HEK293T (cell line): ENCODE data around the gene NTN1.

Experiments used
- BHLHE40 ChIP-seq: fragments of 450-650 bp; IDR thresholded peaks from 2 replicates; pipeline ENCODE4 v1.6.1; 2016; ENCODE audit warnings: mild to moderate bottlenecking, moderate library complexity, borderline replicate concordance
- CTBP1 ChIP-seq: fragments of 450-650 bp; IDR thresholded peaks from 2 replicates; pipeline ENCODE4 v1.6.1; 2016; ENCODE audit warnings: borderline replicate concordance
- ELF4 ChIP-seq: fragments of 450-650 bp; IDR thresholded peaks from 2 replicates; pipeline ENCODE4 v1.6.1; 2017; ENCODE audit warnings: antibody characterized with exemption
- FOXA1 ChIP-seq: fragments of 450-650 bp; IDR thresholded peaks from 2 replicates; pipeline ENCODE4 v1.6.1; 2016; ENCODE audit warnings: mild to moderate bottlenecking
- FOXK2 ChIP-seq: fragments of 450-650 bp; IDR thresholded peaks from 2 replicates; pipeline ENCODE4 v1.6.1; 2016; ENCODE audit warnings: mild to moderate bottlenecking
- FOXM1 ChIP-seq: fragments of 450-650 bp; IDR thresholded peaks from 2 replicates; pipeline ENCODE4 v1.6.1; 2017; ENCODE audit warnings: mild to moderate bottlenecking, borderline replicate concordance
- L3MBTL2 ChIP-seq: fragments of 450-650 bp; conservative IDR thresholded peaks from 2 replicates; pipeline ENCODE4 v1.6.1; 2016; ENCODE audit warnings: mild to moderate bottlenecking
- NFRKB ChIP-seq: fragments of 450-650 bp; IDR thresholded peaks from 2 replicates; pipeline ENCODE4 v1.6.1; 2016; ENCODE audit warnings: mild to moderate bottlenecking, moderate library complexity
- PKNOX1 ChIP-seq: fragments of 450-650 bp; IDR thresholded peaks from 2 replicates; pipeline ENCODE4 v1.6.1; 2016
- TARDBP ChIP-seq: fragments of 450-650 bp; IDR thresholded peaks from 2 replicates; pipeline ENCODE4 v1.6.1; 2016

- TF ChIP-seq NFRKB: no peak
- no peak for TF ChIP-seq FOXK2
- no peak for TF ChIP-seq CTBP1
- TF ChIP-seq TARDBP: no peak
- TF ChIP-seq FOXA1: no peak
- no peak for TF ChIP-seq L3MBTL2
- TF ChIP-seq FOXM1: no peak
- TF ChIP-seq BHLHE40: no peak
- no peak for TF ChIP-seq PKNOX1
- no peak for TF ChIP-seq ELF4
Observed at GRCh38 chr17:9241371-9241712, 220.0 kb downstream of the NTN1 start.
